Measurements from ENCODE around the gene TMED9. TPM values are rescaled to one million over a fixed set of nuclear protein-coding genes. Genes with fewer than 3 reads are reported as not detected.
"Not testable (repeated sequence)": the region's sequence is repeated elsewhere in the genome, so short reads cannot be mapped to it uniquely, and the experiment has no call there.

The TMED9 gene
- total RNA-seq, 2 donors from 2014 or later, result 184 to 205 TPM

- peaks cover 22% of the 10 kb centered on the region for H3K9me3 ChIP-seq (ENCODE audit: control insufficient read depth, low read length)
- not testable (repeated sequence) for H3K27ac ChIP-seq (ENCODE audit: low read depth, low read length); H3K4me1 ChIP-seq (ENCODE audit: control insufficient read depth, insufficient read depth, low read length); H3K4me3 ChIP-seq (ENCODE audit: low read length); H3K9ac ChIP-seq (ENCODE audit: extremely low read depth, low read length, poor library complexity, severe bottlenecking); H3K36me3 ChIP-seq (ENCODE audit: control insufficient read depth, insufficient read depth, low read length); H3K4me1 Mint-ChIP-seq; H3K27ac Mint-ChIP-seq; H3K27me3 ChIP-seq (ENCODE audit: control insufficient read depth, insufficient read depth, low read length, poor library complexity, severe bottlenecking); DNase-seq; H3K4me3 Mint-ChIP-seq
- peaks cover 24% of the 10 kb centered on the region for H3K27me3 Mint-ChIP-seq (ENCODE audit: insufficient read depth)
- H3K9me3 Mint-ChIP-seq, result peaks cover 52% of the 10 kb centered on the region
- peaks cover 21% of the 10 kb centered on the region for H3K36me3 Mint-ChIP-seq (ENCODE audit: low read depth)
- 97% methylated on average over 2 of the region's 3 CpGs; no CpG with 5 or more reads in 1 of the 2 experiments for WGBS, 2 experiments (ENCODE audit: insufficient coverage in 1 of 2, insufficient read length in 1 of 2)
These were observed 42.9 kb downstream of the TMED9 start for GRCh38 chr5:177634912-177635311.

- Mint-ChIP-seq H3K9me3 (peaks cover 33% of the 10 kb centered on the region), H3K36me3 (ENCODE audit: low read depth) (peaks cover 23% of the 10 kb centered on the region)
- no CpG with 5 or more reads among the region's 1 CpG for WGBS, 2 experiments (ENCODE audit: insufficient coverage in 1 of 2, insufficient read length in 1 of 2)
- not testable (repeated sequence) for DNase-seq; H3K9ac ChIP-seq (ENCODE audit: extremely low read depth, low read length, poor library complexity, severe bottlenecking); H3K27ac Mint-ChIP-seq; H3K4me1 Mint-ChIP-seq; H3K36me3 ChIP-seq (ENCODE audit: control insufficient read depth, insufficient read depth, low read length); H3K9me3 ChIP-seq (ENCODE audit: control insufficient read depth, low read length); H3K4me1 ChIP-seq (ENCODE audit: control insufficient read depth, insufficient read depth, low read length); H3K27ac ChIP-seq (ENCODE audit: low read depth, low read length); H3K27me3 Mint-ChIP-seq (ENCODE audit: insufficient read depth); H3K4me3 Mint-ChIP-seq; H3K4me3 ChIP-seq (ENCODE audit: low read length); H3K27me3 ChIP-seq (ENCODE audit: control insufficient read depth, insufficient read depth, low read length, poor library complexity, severe bottlenecking)
These were observed 53.5 kb downstream of the TMED9 start for GRCh38 chr5:177645462-177645861.

Other genes starting within 250 kb of the TMED9 start
- gene LMAN2, start 240.5 kb upstream of the TMED9 start, total RNA-seq, result 100 to 1,000 TPM; 119 to 128 TPM
- 10 to 100 TPM; 14.2 to 21.9 TPM for gene RGS14, start 234.3 kb upstream of the TMED9 start, total RNA-seq
- gene SLC34A1, start 207.8 kb upstream of the TMED9 start, total RNA-seq, result not detected
- not detected for gene PFN3, start 191.5 kb upstream of the TMED9 start, total RNA-seq
- 1 to 10 TPM in 1 of 2 donors, under 1 TPM in 1; 0.95 to 2.9 TPM for gene F12, start 182.6 kb upstream of the TMED9 start, total RNA-seq
- 10 to 100 TPM; 51.6 to 66.8 TPM for gene GRK6, start 165.5 kb upstream of the TMED9 start, total RNA-seq
- gene PRR7, start 145.4 kb upstream of the TMED9 start, total RNA-seq, result 1 to 10 TPM; 4.7 to 8.0 TPM
- gene DBN1, start 118.6 kb upstream of the TMED9 start, total RNA-seq, result 100 to 1,000 TPM; 322 to 383 TPM
- gene PDLIM7, start 94.6 kb upstream of the TMED9 start, total RNA-seq, result 100 to 1,000 TPM; 196 to 241 TPM
- 1 to 10 TPM; 2.1 to 7.7 TPM for gene DOK3, start 82.4 kb upstream of the TMED9 start, total RNA-seq
- 100 to 1,000 TPM; 115 TPM for gene DDX41, start 75.2 kb upstream of the TMED9 start, total RNA-seq
- 100 to 1,000 TPM; 112 to 115 TPM for gene FAM193B, start 37.6 kb upstream of the TMED9 start, total RNA-seq
- gene B4GALT7, start 7.9 kb downstream of the TMED9 start, total RNA-seq, result 10 to 100 TPM; 27.4 to 33.7 TPM
- gene FAM153A, start 190.7 kb downstream of the TMED9 start, total RNA-seq, result not detected

All from endodermal cell (in vitro differentiated cells).